Measurements from ENCODE around the gene RIN1. TPM values are rescaled to one million over a fixed set of nuclear protein-coding genes. Genes with fewer than 3 reads are reported as not detected.
A peak's percentile ranks its signal among the peaks of the same experiment; 100 is the strongest.
"Not testable (repeated sequence)": the region's sequence is repeated elsewhere in the genome, so short reads cannot be mapped to it uniquely, and the experiment has no call there.

The RIN1 gene
- total RNA-seq, 2 experiments from 2014 or later, result 1.5 to 1.6 TPM

- POLR2A ChIA-PET, result interaction anchor here (0.6 kb wide), 1 partner anchor 301 kb away, joined by 4 read pairs; no protein-coding TSS in a partner anchor
Measured at GRCh38 chr11:66315921-66316811, 20.1 kb downstream of the RIN1 start.

GRCh38 chr11:66315498-66315885, 20.7 kb downstream of the RIN1 start:
- CTCF ChIA-PET, result no interaction called here
- Mint-ChIP-seq H3K9me3 (ENCODE audit: low read depth) (peaks cover 2% of the 10 kb centered on the region), H3K36me3 (ENCODE audit: low read depth) (no peaks in the 10 kb centered on the region), H3K4me3 (no peak overlapping the region), H3K27ac (no peak overlapping the region), H3K27me3 (no peaks in the 10 kb centered on the region), H3K4me1 (peaks cover 62% of the 10 kb centered on the region)
- DNase-seq (no peak), ATAC-seq (no peak)
- intact Hi-C loops (cut with DNase I, micrococcal nuclease), result no loop called here
- POLR2A ChIA-PET, result no interaction called here

More at GRCh38 chr11:66315921-66316811, 20.1 kb downstream of the RIN1 start:
- Mint-ChIP-seq H3K27me3 (no peaks in the 10 kb centered on the region), H3K27ac (peak overlapping the region; percentile 43), H3K4me3 (no peak overlapping the region), H3K9me3 (ENCODE audit: low read depth) (peaks cover 2% of the 10 kb centered on the region), H3K36me3 (ENCODE audit: low read depth) (no peaks in the 10 kb centered on the region), H3K4me1 (peaks cover 62% of the 10 kb centered on the region)
- CTCF ChIA-PET, result no interaction called here
- no peak for DNase-seq
- no peak for ATAC-seq
- intact Hi-C loops (cut with DNase I, micrococcal nuclease), result no loop called here

DNA sequence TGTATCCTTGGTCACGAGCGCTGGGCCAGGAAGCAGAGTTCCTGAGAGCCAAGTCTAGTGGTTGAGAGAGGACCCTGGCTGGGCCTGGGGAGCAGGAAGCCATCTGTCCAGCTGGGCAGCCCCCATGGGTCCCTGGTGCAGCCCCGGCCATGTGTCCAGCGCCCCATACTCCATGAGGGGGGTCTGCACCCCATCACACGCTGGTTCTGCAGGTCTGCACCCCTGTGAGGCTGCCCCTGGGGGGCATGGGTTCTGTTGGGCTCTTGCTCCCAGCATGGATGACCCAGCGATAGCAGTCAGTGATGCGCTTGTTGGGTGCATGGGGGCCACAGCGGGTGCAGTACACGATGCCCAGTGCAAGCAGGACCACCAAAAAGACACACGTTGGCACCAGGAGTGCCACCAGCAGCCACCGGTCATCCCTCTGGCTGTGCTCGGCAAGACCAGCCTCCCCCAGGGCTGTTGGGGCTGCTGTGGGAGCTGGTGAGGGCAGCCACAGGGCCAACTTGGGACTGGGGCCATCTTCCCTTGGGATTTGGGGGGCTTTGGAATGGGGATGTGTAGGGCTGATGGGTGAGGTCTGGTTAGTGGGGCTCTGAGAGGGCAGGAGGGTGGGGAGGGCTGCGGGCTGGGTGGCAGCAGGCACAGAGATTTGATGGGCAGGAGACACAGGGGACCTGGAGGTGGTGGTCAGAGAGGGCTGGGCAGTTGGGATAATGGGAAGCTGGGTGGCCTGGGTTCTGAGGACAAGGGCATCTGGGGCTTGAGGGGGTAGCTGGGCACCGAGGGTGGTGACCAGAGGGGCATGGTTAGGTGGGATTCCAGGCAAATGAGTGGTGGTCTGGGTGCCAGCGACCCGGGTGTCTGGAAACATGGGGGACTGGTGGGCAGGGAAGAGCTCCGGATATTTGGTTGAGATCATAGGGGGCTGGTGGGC, 21.4 kb downstream of the RIN1 start:
- ATAC-seq (no peak), DNase-seq (no peak)
- H3K27me3 Mint-ChIP-seq, result no peaks in the 10 kb centered on the region
- ChIA-PET POLR2A (no interaction called here), CTCF (no interaction called here)
- H3K36me3 Mint-ChIP-seq (ENCODE audit: low read depth), result no peaks in the 10 kb centered on the region
- H3K4me1 Mint-ChIP-seq, result peaks cover 60% of the 10 kb centered on the region
- intact Hi-C loops (cut with DNase I, micrococcal nuclease), result no loop called here
- no peak overlapping the region for H3K27ac Mint-ChIP-seq
- no peak overlapping the region for H3K4me3 Mint-ChIP-seq
- no peaks in the 10 kb centered on the region for H3K9me3 Mint-ChIP-seq (ENCODE audit: low read depth)

DNA sequence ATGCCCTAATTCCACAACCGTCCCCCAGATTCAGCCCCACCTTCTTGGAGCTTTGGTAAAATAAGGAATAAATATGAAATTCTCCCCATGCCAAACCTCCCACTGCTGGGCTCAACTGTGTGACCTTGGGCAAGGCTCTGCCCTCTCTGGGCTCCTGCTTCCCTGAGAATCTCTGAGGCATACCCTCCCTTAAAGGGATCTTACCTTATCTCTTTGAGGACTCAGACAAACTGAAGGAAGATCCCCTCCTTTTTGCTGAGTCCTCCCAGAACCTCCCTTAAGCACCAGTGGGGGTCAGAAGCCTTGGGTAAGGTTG, 22.1 kb downstream of the RIN1 start:
- ATAC-seq, result no peak
- intact Hi-C loops (cut with DNase I, micrococcal nuclease), result no loop called here
- Mint-ChIP-seq H3K4me3 (no peak overlapping the region), H3K9me3 (ENCODE audit: low read depth) (no peaks in the 10 kb centered on the region), H3K27me3 (no peaks in the 10 kb centered on the region), H3K36me3 (ENCODE audit: low read depth) (no peaks in the 10 kb centered on the region), H3K27ac (peak overlapping the region; percentile 42), H3K4me1 (peaks cover 54% of the 10 kb centered on the region)
- POLR2A ChIA-PET, result no interaction called here
- CTCF ChIA-PET, result interaction anchor here (0.6 to 6.4 kb wide), 2 partner anchors 14 to 71 kb away, joined by 4 to 34 read pairs; no protein-coding TSS in a partner anchor
- no peak for DNase-seq

- Mint-ChIP-seq H3K4me3 (peak overlapping the region; percentile 79), H3K27me3 (no peaks in the 10 kb centered on the region), H3K27ac (peak overlapping the region; percentile 42), H3K36me3 (ENCODE audit: low read depth) (no peaks in the 10 kb centered on the region), H3K4me1 (peaks cover 48% of the 10 kb centered on the region), H3K9me3 (ENCODE audit: low read depth) (no peaks in the 10 kb centered on the region)
- POLR2A ChIA-PET, result interaction anchor here (1.4 kb wide), 1 partner anchor 22 kb away, joined by 3 read pairs; the partner anchor contains the start of gene TMEM151A
- ATAC-seq (no peak), DNase-seq (no peak)
- intact Hi-C loops (cut with DNase I, micrococcal nuclease), result no loop called here
- CTCF ChIA-PET, result interaction anchor here (0.6 to 6.4 kb wide), 11 partner anchors 8 to 423 kb away, joined by 3 to 34 read pairs (median 10); partner anchors contain the start of genes BRMS1, CCDC85B, TMEM151A and YIF1A
Measured at GRCh38 chr11:66313321-66314185, 22.7 kb downstream of the RIN1 start.

DNA sequence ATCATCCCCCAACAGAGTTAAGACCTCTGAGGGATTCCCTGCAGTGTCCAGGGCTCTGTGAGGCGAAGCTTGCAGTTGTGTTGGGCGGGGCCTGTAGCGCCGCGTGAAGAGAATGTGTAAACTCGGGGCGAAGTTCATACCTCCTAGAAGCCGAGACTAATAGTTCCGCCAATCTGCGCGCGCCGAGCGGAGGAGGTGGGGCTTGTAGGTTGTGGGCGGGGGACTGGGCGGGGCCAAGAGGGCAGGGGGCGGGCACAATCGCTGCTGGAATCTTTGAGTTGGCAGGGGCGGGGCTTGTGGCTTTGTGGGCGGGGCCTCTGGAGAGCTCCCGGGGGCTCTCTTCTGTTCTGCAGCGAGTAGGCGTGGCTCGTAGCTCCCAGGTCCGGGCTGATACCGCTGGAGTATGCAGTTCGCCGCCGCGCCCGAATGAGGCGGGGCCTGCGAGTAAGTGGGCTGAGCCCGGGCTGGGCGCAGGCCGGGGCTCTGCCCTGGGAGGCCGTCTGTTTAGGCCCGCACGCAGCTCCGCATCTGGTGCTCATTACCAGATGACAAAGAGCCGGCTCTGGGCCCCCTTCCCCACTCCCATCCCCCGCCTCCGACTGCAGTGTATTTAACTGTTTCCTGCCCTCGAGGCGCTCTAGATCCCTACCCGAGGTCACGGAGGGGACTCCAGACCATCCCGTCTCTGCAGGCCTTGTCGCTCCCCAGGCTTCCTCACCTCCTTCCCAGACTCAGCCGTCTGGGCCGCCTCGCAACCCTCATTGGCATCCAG, 23.5 kb downstream of the RIN1 start:
- ChIA-PET CTCF (interaction anchor here (0.5 to 6.4 kb wide), 19 partner anchors 9 to 586 kb away, joined by 3 to 34 read pairs (median 6); partner anchors contain the start of genes BRMS1, CCDC85B, TMEM151A and YIF1A), POLR2A (interaction anchor here (0.6 to 1.6 kb wide), 5 partner anchors 21 to 325 kb away, joined by 3 to 4 read pairs (median 3); partner anchors contain the start of genes RBM4, TMEM151A and YIF1A)
- H3K4me3 Mint-ChIP-seq, result peak overlapping the region; percentile 79
- peak; percentile 65 for ATAC-seq
- no peaks in the 10 kb centered on the region for H3K36me3 Mint-ChIP-seq (ENCODE audit: low read depth)
- peak overlapping the region; percentile 90 for H3K27ac Mint-ChIP-seq
- H3K4me1 Mint-ChIP-seq, result peaks cover 39% of the 10 kb centered on the region
- peak; percentile 97 for DNase-seq
- intact Hi-C loops (cut with DNase I, micrococcal nuclease), result loop anchor here (1.0 kb wide), 19 partner anchors 16 to 531 kb away; partner anchors contain the start of genes DPP3 (in 2 of the 2), YIF1A (in 2 of the 2), ACTN3 (in 1 of the 2) and B4GAT1 (in 1 of the 2)
- no peaks in the 10 kb centered on the region for H3K9me3 Mint-ChIP-seq (ENCODE audit: low read depth)
- no peaks in the 10 kb centered on the region for H3K27me3 Mint-ChIP-seq

- Mint-ChIP-seq H3K4me1 (peaks cover 33% of the 10 kb centered on the region), H3K4me3 (peak overlapping the region; percentile 79), H3K9me3 (ENCODE audit: low read depth) (no peaks in the 10 kb centered on the region), H3K36me3 (ENCODE audit: low read depth) (no peaks in the 10 kb centered on the region), H3K27ac (peak overlapping the region; percentile 91), H3K27me3 (no peaks in the 10 kb centered on the region)
- ATAC-seq, result peak; percentile 83
- intact Hi-C loops (cut with DNase I, micrococcal nuclease), result loop anchor here (1.0 kb wide), 19 partner anchors 16 to 531 kb away; partner anchors contain the start of genes DPP3 (in 2 of the 2), YIF1A (in 2 of the 2), ACTN3 (in 1 of the 2) and B4GAT1 (in 1 of the 2)
- ChIA-PET POLR2A (interaction anchor here (0.6 to 1.6 kb wide), 5 partner anchors 21 to 326 kb away, joined by 3 to 4 read pairs (median 3); partner anchors contain the start of genes RBM4, TMEM151A and YIF1A), CTCF (interaction anchor here (0.5 to 6.4 kb wide), 29 partner anchors 10 to 586 kb away, joined by 3 to 34 read pairs (median 4); partner anchors contain the start of genes B4GAT1, BRMS1, CCDC85B and MRPL11)
- peak; percentile 98 for DNase-seq
Measured at GRCh38 chr11:66311965-66312548, 24.2 kb downstream of the RIN1 start.

DNA sequence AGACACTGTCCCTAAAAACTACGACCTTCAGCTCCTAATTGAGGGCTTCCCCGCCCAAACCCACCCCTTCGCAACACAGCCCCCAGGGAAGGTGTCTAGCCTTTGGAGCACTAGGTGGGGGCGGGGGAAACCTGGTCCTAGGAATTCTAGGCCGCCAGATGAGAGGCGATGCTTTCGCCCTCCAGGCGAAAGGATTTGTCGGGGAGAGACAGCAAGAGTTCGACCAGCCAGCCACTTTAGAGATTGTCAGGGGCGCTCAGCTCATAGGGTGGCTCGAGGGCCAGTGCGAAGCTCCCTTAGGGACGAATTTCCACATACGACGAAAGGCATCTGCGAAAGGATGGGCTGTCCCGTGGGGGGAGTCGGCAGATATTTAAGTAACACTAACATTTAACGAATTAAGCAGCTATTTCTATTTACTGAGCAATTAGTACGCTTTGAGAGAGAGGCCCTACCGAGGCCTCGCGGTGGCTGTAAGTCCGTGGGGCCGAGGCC, 24.7 kb downstream of the RIN1 start:
- Mint-ChIP-seq H3K9me3 (ENCODE audit: low read depth) (no peaks in the 10 kb centered on the region), H3K36me3 (ENCODE audit: low read depth) (no peaks in the 10 kb centered on the region), H3K27ac (peak overlapping the region; percentile 91), H3K27me3 (no peaks in the 10 kb centered on the region), H3K4me1 (peaks cover 32% of the 10 kb centered on the region), H3K4me3 (peak overlapping the region; percentile 79)
- intact Hi-C loops (cut with DNase I, micrococcal nuclease), result no loop called here
- DNase-seq, result no peak
- no peak for ATAC-seq
- CTCF ChIA-PET, result interaction anchor here (0.6 to 6.4 kb wide), 25 partner anchors 10 to 191 kb away, joined by 3 to 34 read pairs (median 4); partner anchors contain the start of genes B4GAT1, BRMS1, MRPL11 and RIN1
- POLR2A ChIA-PET, result interaction anchor here (1.6 kb wide), 1 partner anchor 22 kb away, joined by 4 read pairs; the partner anchor contains the start of gene YIF1A

DNA sequence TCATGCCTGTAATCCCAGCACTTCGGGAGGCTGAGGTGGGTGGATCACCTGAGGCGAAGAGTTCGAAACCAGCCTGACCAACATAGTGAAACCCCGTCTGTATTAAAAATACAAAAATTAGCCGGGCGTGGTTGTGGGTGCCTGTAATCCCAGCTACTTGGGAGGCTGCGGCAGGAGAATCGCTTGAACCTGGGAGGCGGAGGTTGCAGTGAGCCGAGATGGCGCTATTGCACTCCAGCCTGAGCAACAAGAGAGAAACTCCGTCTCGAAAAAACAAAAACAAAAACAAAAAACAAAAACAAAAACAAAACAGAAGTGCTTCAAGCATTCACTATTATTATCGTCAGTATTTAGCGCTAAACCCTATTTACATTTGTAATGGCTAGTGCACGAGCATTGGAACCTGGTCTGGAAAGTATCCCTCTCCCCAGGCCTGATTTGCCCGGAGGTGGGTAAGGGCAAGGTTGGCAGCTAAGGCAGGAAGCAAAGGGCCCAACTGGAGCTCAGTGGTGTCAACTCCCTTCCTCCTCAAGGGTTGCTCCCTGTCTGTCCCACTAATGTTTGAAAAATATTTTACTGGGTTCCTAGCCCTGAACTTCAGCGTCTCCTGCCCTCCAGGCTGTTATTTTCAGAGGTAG, 25.3 kb downstream of the RIN1 start:
- H3K36me3 Mint-ChIP-seq (ENCODE audit: low read depth); H3K9me3 Mint-ChIP-seq (ENCODE audit: low read depth); H3K27ac Mint-ChIP-seq; ATAC-seq; POLR2A ChIA-PET; DNase-seq; H3K27me3 Mint-ChIP-seq; H3K4me3 Mint-ChIP-seq; intact Hi-C loops (cut with DNase I, micrococcal nuclease): not testable (repeated sequence)
- CTCF ChIA-PET, result interaction anchor here (0.6 to 6.4 kb wide), 26 partner anchors 9 to 192 kb away, joined by 3 to 34 read pairs (median 4); partner anchors contain the start of genes B4GAT1, BRMS1, MRPL11 and RIN1
- H3K4me1 Mint-ChIP-seq, result peaks cover 30% of the 10 kb centered on the region
